Activated T-cell treated with anti-CD3 and anti-CD28 coated beads for 24 hours (primary cell): Measurements from ENCODE around the gene CPSF6.
"Not testable (repeated sequence)": the region's sequence is repeated elsewhere in the genome, so short reads cannot be mapped to it uniquely, and the experiment has no call there.

Experiments
- DNase-seq: peaks from one replicate; pipeline ENCODE4 v3.0.0-alpha.2; 2020; ENCODE audit warnings: low read depth

Gene CPSF6

DNA sequence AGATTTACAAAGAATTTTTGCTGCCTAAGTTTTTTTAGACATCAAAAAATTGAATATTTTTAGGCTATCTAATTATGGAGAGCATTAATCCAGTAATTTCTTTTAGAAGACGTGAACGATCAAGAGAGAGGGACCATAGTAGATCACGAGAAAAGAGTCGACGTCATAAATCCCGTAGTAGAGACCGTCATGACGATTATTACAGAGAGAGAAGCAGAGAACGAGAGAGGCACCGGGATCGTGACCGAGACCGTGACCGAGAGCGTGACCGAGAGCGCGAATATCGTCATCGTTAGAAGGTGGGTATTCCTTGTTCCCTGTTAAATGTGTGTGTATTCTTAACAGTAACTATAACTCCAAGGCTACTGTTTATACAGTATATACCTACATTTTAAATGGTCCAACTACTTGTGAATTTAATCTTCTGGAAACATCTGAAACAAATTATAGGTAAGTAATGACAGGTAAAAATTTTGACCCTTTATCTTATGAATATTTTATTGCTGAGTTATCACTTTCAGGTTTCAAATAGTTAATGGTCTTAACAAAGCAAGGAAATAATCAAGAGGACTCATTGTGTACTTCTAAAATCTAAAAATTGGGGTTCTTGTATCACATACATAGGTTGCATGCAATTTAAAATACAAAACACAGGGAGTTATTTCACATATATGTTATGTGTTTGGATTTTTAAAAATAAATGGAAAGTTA lies 23.1 kb downstream of the CPSF6 start:
- DNase-seq = no peak

DNA sequence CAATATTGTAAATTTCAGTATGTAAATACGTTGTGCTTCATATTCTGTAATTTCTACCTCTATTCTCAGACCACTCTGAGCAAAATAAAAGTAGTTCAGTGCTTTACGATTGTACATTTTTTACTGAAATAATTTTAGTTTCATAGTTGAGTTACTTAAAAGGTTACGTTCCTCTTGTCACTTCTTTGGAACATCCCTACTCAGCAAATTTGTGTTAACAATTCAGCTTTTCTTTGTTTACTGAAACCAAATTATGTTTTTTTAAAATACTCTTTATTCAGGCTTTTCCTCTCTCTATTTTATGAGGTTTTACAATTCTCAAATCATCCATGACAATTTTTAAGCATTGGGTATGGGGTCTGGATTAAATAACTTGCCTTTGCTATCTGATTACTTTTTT lies 25.8 kb downstream of the CPSF6 start:
- no peak for DNase-seq

- DNase-seq = not testable (repeated sequence)
Measured at GRCh38 chr12:69265633-69266032, 26.3 kb downstream of the CPSF6 start.

- no peak for DNase-seq
Measured at GRCh38 chr12:69266036-69266635, 26.8 kb downstream of the CPSF6 start.

GRCh38 chr12:69269736-69270135 lies 30.4 kb downstream of the CPSF6 start:
- DNase-seq = no peak

DNA sequence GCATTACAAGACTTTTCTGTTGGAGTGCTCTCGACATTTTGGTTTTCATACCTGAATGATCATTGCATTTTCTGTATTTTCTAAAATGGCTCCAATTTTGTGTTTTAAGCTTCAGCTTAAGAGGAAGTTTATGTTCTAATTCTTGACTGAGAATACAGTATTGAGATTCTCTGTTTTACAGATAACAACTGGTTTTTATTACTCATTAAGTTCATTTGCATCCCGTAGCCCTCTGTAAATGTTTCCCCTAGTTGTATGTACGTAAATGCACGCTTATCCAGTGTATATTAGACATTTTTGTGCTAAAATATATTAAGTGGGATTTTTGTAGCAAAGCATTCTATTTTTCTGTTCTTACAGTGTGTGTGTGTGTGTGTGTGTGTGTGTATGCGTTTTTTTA lies 33.1 kb downstream of the CPSF6 start:
- no peak for DNase-seq

DNA sequence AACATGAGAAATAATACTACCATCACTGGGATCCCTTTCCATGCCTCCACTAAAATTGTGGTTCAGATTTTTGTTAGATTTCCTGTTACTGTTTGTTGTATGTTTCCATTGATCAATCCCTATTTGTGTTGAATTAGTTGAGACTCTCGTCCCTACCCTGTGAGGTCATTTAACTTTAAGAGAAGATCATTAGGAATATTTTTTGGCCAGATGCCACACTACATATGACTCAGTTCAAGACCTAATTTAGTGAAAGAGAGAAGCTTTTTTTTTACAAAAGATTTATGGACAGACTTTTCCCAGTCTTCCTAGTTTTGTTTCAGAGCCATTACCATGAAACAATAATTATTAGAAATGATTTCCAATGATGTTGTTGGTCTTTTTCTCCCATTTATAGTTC lies 35.5 kb downstream of the CPSF6 start:
- no peak for DNase-seq

DNA sequence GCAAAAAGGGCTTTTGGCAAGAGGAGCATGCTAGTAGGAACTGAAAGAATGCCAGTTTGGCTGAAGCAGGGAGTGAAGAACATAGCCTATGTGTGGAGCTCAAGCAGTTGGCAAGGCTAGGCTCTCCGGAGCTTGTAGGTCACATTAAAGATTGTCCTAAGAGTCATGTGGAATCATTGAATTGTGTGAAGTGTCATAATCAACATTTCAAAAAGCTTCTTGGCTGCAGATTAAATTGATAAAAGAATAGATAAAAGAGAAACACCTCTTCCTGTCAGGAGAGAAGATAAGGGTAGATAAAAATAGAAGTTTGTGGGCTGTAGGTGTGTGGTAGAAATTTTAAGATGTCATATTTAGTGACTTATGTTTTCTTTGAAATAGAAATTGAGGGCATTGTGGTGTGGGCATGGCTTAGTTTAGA lies 36.1 kb downstream of the CPSF6 start:
- DNase-seq = no peak

DNA sequence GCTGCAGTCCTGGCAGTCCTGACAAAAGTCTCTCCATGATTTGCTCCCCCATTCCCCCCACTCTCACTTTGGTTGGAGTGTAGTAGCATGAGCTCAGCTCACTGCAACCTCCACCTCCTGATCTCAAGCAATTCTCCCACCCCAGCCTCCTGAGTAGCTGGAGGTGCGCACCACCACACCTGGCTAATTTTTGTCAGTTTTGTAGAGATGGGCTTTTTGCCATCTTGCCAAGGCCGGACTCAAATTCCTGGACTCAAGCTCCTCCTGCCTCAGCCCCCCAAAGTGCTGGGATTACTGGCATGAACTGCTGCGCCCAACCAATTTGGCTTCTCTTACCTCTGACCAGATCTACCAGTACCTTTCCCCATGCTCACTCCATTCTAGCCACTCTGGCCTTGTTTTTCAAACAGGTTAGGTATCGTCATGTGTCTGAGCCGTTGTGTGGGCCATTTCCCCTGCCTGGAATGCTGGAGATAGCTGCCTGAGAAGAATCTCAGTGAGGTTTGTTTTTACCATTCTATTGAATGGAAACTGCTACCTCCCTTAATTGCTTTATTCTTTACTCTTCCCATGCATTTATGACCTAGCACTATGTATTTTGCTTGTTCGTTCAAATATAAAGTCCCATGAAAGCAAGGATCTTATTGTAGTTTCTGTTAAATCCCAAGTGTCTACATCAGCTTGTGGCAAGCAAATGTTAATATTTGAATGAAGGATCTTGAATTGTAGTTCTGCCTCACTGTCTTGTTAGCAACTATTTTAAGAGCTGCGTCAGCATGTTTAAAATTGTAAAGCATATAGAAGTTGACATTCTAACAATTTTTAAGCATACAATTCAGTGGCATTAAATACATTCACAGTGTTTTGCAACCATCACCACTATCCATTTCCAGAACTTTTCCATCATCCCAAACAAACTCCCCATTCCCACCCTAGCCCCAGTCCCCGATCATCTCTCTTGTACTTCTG lies 39.7 kb downstream of the CPSF6 start:
- DNase-seq = no peak

GRCh38 chr12:69284131-69284530 lies 44.8 kb downstream of the CPSF6 start:
- DNase-seq = no peak

GRCh38 chr12:69287556-69287955 lies 48.2 kb downstream of the CPSF6 start:
- DNase-seq = no peak

DNA sequence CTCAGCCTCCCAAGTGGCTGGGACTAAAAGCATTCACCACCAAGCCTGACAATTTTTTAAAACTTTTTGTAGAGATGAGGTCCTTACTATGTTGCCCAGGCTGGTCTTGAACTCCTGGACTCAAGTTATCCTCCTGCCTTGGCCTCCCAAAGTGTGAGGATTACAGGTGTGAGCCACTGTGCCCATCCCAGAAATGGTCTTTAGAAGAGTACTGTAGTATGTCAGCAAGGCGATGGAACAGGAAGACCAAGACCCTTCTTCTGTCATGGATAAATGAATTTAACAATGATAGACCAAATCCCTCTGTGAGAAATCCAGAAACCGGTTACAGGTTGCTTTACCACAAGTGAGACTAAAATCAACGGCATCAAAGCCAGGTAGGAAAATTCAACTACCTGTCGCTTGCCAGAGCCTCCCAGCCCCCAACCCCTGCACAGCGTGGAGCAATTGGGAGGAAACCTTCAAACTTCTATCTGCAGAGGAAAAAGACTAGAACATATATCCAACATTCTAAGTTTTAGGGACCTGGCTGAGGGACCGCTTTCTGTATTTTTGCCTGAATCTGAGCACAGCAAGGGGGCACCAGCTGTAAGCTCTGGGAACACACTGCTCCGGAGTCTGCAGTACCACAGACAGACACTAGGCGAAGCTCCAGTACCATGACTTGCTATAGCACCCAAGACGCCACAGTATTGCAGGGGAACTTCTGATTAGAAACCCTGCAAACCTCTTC lies 51.3 kb downstream of the CPSF6 start:
- DNase-seq = peak; percentile 68

- no peak for DNase-seq
Measured at GRCh38 chr12:69291278-69291593, 51.9 kb downstream of the CPSF6 start.

DNA sequence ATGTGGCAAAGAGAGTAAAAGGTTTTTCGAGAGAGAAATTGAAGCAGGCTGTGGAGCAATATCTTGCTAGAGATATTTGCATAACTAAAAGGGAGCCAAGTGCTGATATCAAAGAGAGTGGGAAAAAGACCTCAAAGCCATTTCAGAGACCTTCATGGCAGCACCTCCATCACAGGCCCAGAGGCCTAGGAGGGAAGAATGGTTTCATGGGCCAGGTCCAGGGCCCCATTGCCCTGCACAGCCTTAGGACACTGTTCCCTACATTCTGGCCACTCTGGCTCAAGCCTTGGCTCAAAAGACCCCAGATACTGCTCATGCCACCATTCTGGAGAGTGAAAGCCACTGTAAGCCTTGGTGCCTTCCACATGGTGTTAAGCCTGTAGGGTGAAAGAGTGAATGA lies 58.8 kb downstream of the CPSF6 start:
- DNase-seq = no peak

- no peak for DNase-seq
Measured at GRCh38 chr12:69298947-69299346, 59.6 kb downstream of the CPSF6 start.

- no peak for DNase-seq
Measured at GRCh38 chr12:69304284-69304683, 64.9 kb downstream of the CPSF6 start.

DNA sequence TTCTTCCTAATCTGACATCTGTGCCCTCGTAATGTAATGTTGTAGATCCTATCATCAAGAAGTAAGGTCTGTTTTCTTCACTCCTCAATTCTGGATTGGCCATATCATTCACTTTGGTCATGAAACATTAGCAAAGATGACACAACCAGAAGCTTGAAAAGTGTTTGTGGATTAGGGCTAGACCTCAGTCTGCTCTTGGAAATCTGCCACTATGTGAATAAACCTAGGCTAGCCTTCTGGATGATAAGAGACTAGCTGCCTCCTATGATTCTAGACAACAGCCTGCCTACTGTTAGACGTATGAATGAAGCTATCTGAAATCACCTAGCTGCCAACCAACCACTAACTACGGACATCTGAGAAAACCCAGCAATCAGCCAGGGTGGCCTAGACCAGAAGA lies 70.1 kb downstream of the CPSF6 start:
- no peak for DNase-seq

DNA sequence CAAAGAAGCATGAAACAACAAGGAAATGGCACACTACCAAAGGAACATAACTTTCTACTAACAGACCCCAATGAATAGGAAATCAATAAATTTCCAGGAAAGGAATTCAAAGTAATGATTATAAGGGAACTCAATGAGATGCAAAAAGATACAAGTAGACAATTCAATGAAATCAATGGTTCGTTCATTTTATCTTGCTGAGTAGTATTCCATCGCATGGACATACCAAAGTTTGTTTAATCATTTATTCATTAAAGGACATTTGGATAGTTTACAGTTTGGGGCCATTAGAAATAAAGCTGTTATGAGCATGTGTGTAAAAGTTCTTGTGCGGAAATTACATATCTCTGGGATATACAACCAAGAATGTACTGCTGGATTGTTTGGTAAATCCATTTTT lies 73.8 kb downstream of the CPSF6 start:
- DNase-seq = no peak

DNA sequence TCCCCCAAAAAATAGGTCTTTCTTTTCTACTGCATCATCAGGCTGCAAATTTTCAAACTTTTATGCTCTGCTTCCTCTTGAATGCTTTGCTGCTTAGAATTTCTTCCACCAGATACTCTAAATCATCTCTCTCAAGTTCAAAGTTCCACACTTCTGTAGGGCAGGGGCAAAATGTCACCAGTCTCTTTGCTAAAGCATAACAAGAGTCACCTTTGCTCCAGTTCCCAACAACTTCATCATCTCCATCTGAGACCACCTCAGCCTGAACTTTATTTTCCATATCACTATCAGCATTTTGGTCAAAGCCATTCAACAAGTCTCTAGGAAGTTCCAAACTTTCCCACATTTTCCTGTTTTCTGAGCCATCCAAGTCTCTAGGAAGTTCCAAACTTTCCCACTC lies 77.4 kb downstream of the CPSF6 start:
- not testable (repeated sequence) for DNase-seq

DNA sequence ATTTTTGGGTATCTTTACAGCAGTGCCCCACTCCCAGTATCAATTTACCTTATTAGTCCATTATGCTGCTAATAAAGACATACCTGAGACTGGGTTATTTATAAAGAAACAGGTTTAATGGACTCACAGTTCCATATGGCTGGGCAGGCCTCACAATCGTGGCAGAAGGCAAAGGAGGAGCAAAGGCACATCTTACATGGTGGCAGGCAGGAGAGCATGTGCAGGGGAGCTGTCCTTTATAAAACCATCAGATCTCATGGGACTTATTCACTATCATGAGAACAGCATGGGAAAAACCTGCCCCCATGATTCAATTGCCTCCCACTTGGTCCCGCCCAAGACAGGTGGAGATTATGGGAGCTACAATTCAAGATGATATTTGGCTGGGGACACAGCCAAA lies 77.9 kb downstream of the CPSF6 start:
- not testable (repeated sequence) for DNase-seq

DNA sequence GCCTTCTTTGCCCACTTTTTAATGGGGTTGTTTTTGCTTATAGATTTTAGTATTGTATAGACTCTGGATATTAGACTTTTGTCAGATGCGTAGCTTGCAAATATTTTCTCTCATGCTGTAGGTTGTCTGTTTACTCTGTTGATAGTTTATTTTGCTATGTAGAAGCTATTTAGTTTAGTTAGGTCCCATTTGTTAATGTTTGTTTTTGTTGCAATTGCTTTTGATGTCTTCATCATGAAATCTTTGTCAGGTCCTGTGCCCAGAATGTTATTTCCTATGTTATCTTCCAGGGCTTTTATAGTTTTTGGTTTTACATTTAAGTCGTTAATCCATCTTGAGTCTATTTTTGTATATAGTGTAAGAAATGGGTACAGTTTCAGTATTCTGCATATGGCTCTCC lies 78.9 kb downstream of the CPSF6 start:
- DNase-seq = no peak

DNA sequence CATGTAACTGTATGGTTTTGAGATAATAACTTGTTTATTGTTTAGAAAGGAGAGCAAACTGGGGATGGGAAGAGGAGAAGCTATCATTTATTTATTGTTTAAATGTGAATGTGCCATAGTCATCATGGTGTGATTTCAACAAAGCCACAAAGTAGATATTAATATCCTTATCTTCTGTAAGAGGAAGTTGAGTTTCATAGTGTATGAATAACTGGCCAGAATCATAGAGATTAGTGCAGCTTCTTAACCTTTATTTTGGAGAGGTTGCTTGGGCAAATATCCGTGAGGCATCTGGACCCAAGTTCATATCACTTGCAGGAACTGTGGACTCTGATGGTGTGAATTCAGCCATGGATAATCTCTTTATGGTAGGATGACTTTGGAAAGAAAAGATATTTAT lies 82.0 kb downstream of the CPSF6 start:
- DNase-seq = no peak
